NCI-H2227 (cell line): ENCODE results near the gene ATM.

Experiments used
- DNase-seq: peaks from one replicate; lab custom pipeline; 2025; ENCODE audit not compliant: unreplicated experiment; lab: John Stamatoyannopoulos, UW

ATM gene

GRCh38 chr11:108218912-108219783, 3.7 kb upstream of the ATM start:
- no peak for DNase-seq

GRCh38 chr11:108220721-108221336, 2.0 kb upstream of the ATM start:
- DNase-seq, result no peak

GRCh38 chr11:108221371-108221770, 1.5 kb upstream of the ATM start:
- no peak for DNase-seq

GRCh38 chr11:108221911-108222573, 825 bp upstream of the ATM start:
- peak; percentile 38 for DNase-seq

GRCh38 chr11:108223348-108224149, 682 bp downstream of the ATM start:
- DNase-seq, result peak; percentile 19

- no peak for DNase-seq
These were observed 1.5 kb downstream of the ATM start for GRCh38 chr11:108224366-108224765.

GRCh38 chr11:108224911-108225786, 2.3 kb downstream of the ATM start:
- no peak for DNase-seq

- DNase-seq, result no peak
These were observed 3.2 kb downstream of the ATM start for GRCh38 chr11:108226036-108226435.

GRCh38 chr11:108228251-108228650, 5.4 kb downstream of the ATM start:
- DNase-seq, result no peak

GRCh38 chr11:108233277-108233945, 10.5 kb downstream of the ATM start:
- DNase-seq, result no peak

GRCh38 chr11:108235192-108235591, 12.3 kb downstream of the ATM start:
- no peak for DNase-seq

- no peak for DNase-seq
These were observed 12.8 kb downstream of the ATM start for GRCh38 chr11:108235633-108236032.

GRCh38 chr11:108237058-108237481, 14.2 kb downstream of the ATM start:
- no peak for DNase-seq

GRCh38 chr11:108239076-108239475, 16.2 kb downstream of the ATM start:
- no peak for DNase-seq

GRCh38 chr11:108241330-108242037, 18.6 kb downstream of the ATM start:
- no peak for DNase-seq

- no peak for DNase-seq
These were observed 19.6 kb downstream of the ATM start for GRCh38 chr11:108242422-108242821.

- no peak for DNase-seq
These were observed 23.4 kb downstream of the ATM start for GRCh38 chr11:108246308-108246707.

- no peak for DNase-seq
These were observed 24.0 kb downstream of the ATM start for GRCh38 chr11:108246885-108247284.

- DNase-seq, result no peak
These were observed 30.3 kb downstream of the ATM start for GRCh38 chr11:108253176-108253575.
